Measurements from ENCODE around the gene PABPC5. TPM values are rescaled to one million over a fixed set of nuclear protein-coding genes. Genes with fewer than 3 reads are reported as not detected.

PABPC5 gene
- total RNA-seq (2022; extraction: Qiagen RNA extraction; ENCODE audit: low read depth): not detected in 5 replicates

DNA sequence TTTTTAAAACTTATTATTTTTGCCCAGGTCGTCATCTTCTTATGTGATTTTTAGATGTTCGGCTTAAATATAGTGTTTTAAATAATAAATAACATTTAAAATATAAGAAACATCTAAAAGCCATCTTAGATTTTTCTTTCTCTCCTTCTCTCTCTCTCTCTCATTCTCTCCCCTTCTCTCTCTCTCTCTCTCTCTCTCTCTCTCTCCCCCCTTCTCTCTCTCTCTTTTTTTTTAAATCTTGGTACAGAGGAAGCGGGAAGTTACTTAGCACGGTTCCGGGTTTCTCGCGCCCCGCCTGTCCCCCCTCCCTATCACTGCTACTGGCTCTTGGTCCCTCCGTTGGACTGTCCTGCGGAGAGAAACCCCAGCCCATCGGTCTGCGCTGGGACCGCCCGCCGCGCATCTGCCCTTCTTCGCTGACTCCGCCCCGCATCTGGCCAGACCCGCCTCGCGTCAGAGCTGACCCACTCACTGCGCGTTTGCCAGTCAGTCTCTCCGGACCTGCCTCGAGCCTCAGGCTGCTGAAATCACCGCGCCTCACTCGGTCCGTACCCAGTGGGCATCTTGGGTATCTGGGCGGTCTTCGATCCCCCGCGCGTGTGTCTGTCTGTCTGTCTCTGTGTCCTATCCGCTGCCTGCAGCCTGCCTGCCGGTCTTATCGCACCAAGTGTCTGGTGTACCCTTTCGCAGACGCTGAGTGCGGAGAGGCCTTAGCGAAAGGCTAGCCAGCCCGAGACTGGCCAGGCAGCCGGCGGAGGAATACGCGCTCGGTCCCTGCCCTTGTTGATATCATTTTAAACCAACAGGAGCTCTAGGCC, at the start of gene PABPC5:
TSS of gene PABPC5 (plus strand) at position 489 of the 818 bp plus-strand sequence. CDS start 739 bp downstream, outside the sequence.

